COLO668 (cell line): ENCODE results near the gene RRN3.
"Not testable (repeated sequence)": the region's sequence is repeated elsewhere in the genome, so short reads cannot be mapped to it uniquely, and the experiment has no call there.

Experiments
- DNase-seq: peaks from one replicate; lab custom pipeline; 2025; ENCODE audit not compliant: unreplicated experiment; lab: John Stamatoyannopoulos, UW

The RRN3 gene

GRCh38 chr16:15100372-15100987, 6.4 kb upstream of the RRN3 start:
- DNase-seq: not testable (repeated sequence)

GRCh38 chr16:15099366-15099909, 5.4 kb upstream of the RRN3 start:
- DNase-seq: not testable (repeated sequence)

- DNase-seq: not testable (repeated sequence)
These were observed 2.5 kb upstream of the RRN3 start for GRCh38 chr16:15096583-15096972.

GRCh38 chr16:15093571-15093954, 509 bp downstream of the RRN3 start:
- DNase-seq: not testable (repeated sequence)

- not testable (repeated sequence) for DNase-seq
These were observed 3.3 kb downstream of the RRN3 start for GRCh38 chr16:15090663-15091269.

- not testable (repeated sequence) for DNase-seq
These were observed 11.3 kb downstream of the RRN3 start for GRCh38 chr16:15082788-15083187.

- DNase-seq: not testable (repeated sequence)
These were observed 13.2 kb downstream of the RRN3 start for GRCh38 chr16:15080883-15081282.

GRCh38 chr16:15076161-15076560, 17.9 kb downstream of the RRN3 start:
- not testable (repeated sequence) for DNase-seq

- no peak for DNase-seq
These were observed 21.0 kb downstream of the RRN3 start for GRCh38 chr16:15073101-15073500.

GRCh38 chr16:15071916-15072769, 21.9 kb downstream of the RRN3 start:
- DNase-seq: not testable (repeated sequence)

GRCh38 chr16:15071013-15071412, 23.1 kb downstream of the RRN3 start:
- not testable (repeated sequence) for DNase-seq

GRCh38 chr16:15066690-15067089, 27.4 kb downstream of the RRN3 start:
- not testable (repeated sequence) for DNase-seq

- not testable (repeated sequence) for DNase-seq
These were observed 28.1 kb downstream of the RRN3 start for GRCh38 chr16:15065961-15066360.

GRCh38 chr16:15062085-15062810, 31.8 kb downstream of the RRN3 start:
- DNase-seq: not testable (repeated sequence)

- no peak for DNase-seq
These were observed 34.7 kb downstream of the RRN3 start for GRCh38 chr16:15059324-15059723.

- no peak for DNase-seq
These were observed 36.2 kb downstream of the RRN3 start for GRCh38 chr16:15057681-15058417.

GRCh38 chr16:15055141-15056053, 38.7 kb downstream of the RRN3 start:
- no peak for DNase-seq

GRCh38 chr16:15054357-15055140, 39.5 kb downstream of the RRN3 start:
- no peak for DNase-seq
